Esophagus squamous epithelium (tissue), 4 donors: Measurements from ENCODE around the gene POU2F2.

Source experiments
- POLR2A ChIP-seq, 4 donors: fragments of 450-650 bp; IDR thresholded peaks; one replicate each; pipeline ENCODE4 v1.6.1; 2017; ENCODE audit warnings: antibody characterized with exemption in 4 of 4, mild to moderate bottlenecking in 4 of 4, moderate library complexity in 3 of 4
- TF ChIP-seq, protein P1 (sequence below), 6 experiments: fragments of 450-650 bp in 4 of 6; fragments of 200-600 bp in 2 of 6; sonication (generic) in 2 of 6; IDR thresholded peaks; one replicate each; pipeline ENCODE4 v1.5.1; 2016 to 2019; ENCODE audit warnings: antibody characterized with exemption in 6 of 6, mild to moderate bottlenecking in 4 of 6, moderate library complexity in 4 of 6

DNA sequence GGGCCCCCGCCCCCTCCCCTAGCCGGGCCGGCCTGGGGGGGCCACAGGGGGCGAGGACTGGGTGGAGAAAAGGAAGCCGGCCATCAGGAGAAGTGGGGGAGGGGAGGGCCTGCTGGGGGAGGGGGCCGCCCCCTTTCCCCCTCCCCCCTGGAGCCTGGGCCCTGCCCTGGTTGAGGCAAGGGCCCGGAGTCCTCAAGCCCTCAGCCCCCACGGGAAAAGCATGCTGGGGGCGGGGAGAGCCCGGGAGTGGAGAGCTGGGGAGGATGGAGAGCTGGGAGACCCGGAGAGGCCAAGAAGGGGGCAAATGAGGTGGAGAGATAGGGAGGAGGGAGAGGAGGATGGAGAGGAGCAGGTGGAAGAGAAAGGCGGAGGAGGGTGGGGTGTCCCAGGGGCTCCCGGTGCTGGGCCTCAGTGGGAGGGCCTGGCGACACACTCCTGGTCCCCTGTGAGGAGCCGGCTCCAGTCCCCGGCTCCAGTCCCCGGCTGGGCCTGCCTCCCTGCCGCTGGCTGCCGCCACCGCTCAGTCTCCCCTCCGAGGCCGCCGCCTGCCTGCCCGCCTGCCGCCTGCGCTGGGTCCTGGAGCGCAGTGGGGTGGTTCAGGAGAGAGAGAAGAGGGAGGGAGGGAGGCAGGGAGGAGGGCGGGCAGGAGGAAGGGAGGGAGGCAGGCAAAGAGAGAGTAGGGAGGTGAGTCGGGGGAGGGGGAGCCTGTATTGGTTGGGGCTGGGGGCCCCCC lies 62.5 kb downstream of the POU2F2 start, which contains the start of gene GRIK5:
- TF ChIP-seq, protein P1, sequence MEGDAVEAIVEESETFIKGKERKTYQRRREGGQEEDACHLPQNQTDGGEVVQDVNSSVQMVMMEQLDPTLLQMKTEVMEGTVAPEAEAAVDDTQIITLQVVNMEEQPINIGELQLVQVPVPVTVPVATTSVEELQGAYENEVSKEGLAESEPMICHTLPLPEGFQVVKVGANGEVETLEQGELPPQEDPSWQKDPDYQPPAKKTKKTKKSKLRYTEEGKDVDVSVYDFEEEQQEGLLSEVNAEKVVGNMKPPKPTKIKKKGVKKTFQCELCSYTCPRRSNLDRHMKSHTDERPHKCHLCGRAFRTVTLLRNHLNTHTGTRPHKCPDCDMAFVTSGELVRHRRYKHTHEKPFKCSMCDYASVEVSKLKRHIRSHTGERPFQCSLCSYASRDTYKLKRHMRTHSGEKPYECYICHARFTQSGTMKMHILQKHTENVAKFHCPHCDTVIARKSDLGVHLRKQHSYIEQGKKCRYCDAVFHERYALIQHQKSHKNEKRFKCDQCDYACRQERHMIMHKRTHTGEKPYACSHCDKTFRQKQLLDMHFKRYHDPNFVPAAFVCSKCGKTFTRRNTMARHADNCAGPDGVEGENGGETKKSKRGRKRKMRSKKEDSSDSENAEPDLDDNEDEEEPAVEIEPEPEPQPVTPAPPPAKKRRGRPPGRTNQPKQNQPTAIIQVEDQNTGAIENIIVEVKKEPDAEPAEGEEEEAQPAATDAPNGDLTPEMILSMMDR (IDR thresholded peaks at IDR 0.05): no peak
- no peak for TF ChIP-seq POLR2A (IDR thresholded peaks at IDR 0.05)
